NCI-H774 (cell line): ENCODE results near the gene ATXN1.

Experiments
- DNase-seq: peaks from one replicate; lab custom pipeline; 2025; lab: John Stamatoyannopoulos, UW

Gene ATXN1

DNA sequence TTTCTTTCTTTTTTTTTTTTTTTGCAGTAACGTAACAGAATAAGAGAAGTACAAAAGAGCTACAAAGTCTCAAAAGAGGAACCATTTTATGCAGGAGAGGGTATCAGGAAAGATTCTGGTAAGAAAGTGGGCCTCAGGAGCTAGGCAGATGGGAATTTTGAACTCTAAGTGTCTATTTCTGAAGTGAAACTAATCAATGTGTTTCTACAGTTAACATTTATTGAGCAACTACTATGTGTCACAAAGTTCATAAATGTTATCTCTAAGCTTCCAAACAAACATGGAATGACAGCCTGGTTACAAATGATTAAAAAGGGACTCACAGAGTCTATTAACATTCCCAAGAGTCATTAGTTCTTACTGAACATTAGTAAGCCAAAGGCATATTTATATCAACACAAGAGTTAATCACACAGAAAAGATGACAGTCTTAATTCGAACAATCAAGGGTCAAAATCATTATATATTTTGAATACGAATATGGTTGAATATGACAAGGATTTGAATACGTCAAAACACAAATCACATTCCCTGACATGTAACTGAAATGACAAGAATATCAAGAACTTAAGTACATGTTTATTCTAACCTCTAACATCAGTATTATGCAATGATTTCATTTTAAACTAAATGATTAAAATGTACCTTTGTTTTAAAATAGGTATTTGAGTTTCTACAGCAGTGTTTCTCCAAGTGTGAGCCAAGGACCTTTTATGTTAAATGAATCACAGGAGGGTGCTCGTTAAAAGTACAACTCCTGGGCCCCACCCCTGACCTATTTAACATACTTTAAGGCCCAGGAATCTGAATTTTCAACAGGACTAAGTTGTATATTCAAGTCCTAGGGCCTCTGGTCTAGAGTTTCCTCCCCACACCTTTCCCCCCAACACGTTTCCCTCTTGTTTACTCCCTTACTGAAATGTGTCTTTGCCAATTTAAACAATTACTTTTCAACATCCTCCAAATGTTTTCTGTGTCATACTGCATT is 89.7 kb downstream of the ATXN1 start:
- no peak for DNase-seq

- DNase-seq, result no peak
These were observed 90.6 kb downstream of the ATXN1 start for GRCh38 chr6:16670617-16671051.

GRCh38 chr6:16670183-16670582 is 91.1 kb downstream of the ATXN1 start:
- DNase-seq, result no peak

DNA sequence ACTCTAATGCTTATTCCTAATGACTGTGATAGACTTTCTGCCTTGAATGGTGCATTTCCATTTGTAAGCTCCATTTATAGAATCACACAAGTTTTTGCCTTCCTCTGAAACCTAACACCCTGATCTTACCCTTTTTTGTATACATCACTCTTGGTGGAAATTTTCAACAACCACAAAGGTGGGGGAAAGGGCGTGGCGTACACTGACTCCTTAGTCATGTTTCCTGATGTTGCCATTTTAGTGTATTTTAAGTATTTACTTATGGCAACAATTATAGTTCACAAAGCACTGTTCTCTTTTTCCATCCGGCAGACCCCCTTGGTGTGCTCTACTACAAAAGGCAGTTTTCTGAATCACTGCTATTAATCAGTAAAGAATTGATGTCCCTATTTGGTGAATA is 92.0 kb downstream of the ATXN1 start:
- DNase-seq, result peak; percentile 2

GRCh38 chr6:16667509-16667908 is 93.8 kb downstream of the ATXN1 start:
- no peak for DNase-seq

GRCh38 chr6:16665992-16666391 is 95.3 kb downstream of the ATXN1 start:
- DNase-seq, result no peak

GRCh38 chr6:16665182-16665581 is 96.1 kb downstream of the ATXN1 start:
- DNase-seq, result no peak

DNA sequence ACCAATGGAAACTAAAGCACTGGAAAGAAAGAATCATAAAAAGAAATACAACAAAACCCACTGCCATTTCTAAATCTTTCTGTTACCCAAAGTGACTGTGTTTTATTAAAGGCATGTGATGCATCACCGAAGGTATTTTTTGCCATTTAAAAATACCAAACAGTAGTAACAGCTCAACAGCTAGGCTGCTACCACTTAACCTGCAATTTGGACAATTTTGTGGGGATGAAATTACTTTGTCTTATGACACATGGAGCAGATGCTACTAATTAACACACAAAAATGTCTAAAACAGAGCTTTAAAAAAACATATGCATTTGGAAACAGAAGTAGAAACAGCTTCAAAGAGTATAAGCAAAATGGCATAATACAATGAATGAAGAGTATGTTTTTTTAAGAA is 97.4 kb downstream of the ATXN1 start:
- no peak for DNase-seq

- DNase-seq, result no peak
These were observed 101.1 kb downstream of the ATXN1 start for GRCh38 chr6:16660157-16660497.

- no peak for DNase-seq
These were observed 101.6 kb downstream of the ATXN1 start for GRCh38 chr6:16659466-16660156.

GRCh38 chr6:16658348-16659034 is 102.8 kb downstream of the ATXN1 start:
- no peak for DNase-seq

- no peak for DNase-seq
These were observed 103.5 kb downstream of the ATXN1 start for GRCh38 chr6:16657768-16658167.

- no peak for DNase-seq
These were observed 104.8 kb downstream of the ATXN1 start for GRCh38 chr6:16656451-16656850.

DNA sequence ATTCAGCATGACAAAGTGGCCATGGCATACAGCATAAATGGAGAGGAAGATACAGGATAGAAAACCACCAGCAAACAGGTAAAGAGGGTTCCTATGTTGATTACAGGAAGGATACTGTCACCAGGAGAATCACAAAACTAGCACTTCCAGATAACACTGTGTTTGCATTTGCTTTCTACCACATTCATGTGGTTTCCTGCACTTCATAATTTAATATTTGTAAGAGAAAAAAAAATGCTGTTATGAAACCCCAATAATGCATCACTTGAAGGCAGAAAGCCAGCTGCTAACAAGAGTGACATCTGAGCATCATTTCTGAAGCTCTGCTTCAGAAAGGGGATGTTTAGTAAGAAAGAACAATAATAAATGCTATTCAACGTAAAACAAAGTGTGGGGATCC is 106.6 kb downstream of the ATXN1 start:
- no peak for DNase-seq

GRCh38 chr6:16653226-16653625 is 108.0 kb downstream of the ATXN1 start:
- no peak for DNase-seq

DNA sequence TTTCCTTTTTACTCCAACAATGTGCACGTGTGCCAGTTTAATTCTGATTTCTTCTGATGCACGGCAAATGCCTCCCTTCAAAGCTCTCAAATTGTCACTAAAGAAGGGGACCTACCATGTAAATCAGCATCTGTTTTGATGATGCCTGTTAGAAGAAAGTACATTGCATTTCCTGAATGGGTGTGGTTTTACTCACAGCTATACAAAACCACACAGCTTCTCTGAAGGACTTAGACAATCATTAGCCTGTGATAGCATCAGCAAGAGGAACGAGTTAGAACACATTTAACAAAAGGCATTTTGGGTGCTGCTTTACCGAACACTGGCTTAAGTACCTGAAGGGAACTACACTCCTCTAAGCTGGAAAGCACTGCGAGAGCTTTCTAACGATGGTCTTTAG is 109.4 kb downstream of the ATXN1 start:
- DNase-seq, result no peak

DNA sequence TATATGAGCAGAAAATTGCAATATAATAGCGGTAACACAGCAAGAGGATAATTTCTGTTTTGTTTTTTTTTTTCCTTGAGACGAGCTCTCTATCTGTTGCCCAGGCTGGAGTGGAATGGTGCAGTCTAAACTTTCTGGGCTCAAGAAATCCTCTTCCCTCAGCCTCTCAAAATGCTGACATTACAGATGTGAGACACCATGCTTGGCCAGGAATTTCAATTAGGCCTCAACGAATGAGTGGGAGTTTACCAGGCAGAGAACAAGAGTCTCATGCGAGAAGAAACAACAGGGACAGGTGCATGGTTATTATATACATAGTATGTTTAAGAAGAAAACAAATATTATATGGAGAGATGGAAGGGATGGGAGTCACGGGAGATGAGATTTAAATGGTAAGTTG is 111.4 kb downstream of the ATXN1 start:
- no peak for DNase-seq

DNA sequence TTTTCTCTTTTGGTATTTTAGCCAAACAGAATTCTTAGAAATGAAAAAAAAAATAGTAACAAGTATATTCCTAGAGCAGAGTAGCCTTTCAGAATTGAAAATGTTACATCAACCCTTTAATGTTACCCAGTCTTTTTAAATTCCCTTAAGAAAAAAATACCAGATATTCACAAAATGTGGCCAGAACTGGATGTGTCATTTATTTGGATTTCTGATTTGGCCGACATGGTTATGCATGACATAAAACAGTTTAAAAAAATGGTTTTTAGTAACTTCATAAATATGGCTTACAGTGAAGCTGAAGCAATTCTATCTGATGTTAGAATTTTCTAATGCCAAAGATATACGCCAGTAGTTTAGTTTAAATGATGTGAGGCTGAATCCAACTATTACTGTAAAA is 112.0 kb downstream of the ATXN1 start:
- DNase-seq, result no peak

GRCh38 chr6:16648003-16648402 is 113.3 kb downstream of the ATXN1 start:
- no peak for DNase-seq

GRCh38 chr6:16647422-16647821 is 113.8 kb downstream of the ATXN1 start:
- DNase-seq, result no peak

DNA sequence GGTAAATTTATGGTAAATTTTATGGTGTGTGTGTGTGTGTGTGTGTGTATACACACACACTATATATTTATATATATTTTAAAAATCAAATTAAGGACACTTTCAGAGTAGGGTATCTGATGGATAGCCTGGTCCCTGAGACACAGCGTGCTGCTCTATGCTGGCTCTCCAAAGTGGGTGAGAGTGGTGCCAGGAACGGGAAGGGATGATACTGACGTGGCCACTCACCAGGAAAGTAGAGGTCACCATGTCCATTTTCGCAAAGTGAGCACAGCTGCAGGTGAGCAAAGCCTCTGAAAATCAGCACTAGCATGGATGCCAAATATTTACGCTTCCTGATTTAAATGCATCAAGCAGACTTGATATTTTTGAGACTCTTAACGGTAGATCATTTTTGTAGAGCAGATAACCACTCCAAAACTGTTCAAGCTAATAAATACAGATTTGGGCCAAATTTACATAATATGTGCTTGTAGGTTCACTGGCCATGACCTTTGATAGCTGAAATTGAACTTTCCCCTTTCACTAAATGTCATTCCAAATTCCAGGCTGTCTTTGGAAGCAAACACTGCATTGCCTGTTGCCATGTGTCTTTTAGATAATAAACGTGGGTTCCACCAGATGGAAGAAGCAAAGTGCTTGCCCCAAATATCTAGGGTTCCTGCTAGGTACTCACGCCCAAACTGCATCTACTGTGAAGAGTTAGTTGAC is 116.6 kb downstream of the ATXN1 start:
- DNase-seq, result no peak
